GM12892 (cell line): ENCODE data around the gene RASAL3.

Experiments
- POLR2A ChIP-seq: IDR thresholded peaks from 2 replicates; pipeline ENCODE4 v1.6.1; 2011; ENCODE audit warnings: low read depth, low read length, control low read depth
- POLR2AphosphoS5 ChIP-seq: IDR thresholded peaks from 2 replicates; pipeline ENCODE4 v1.6.1; 2011; ENCODE audit warnings: low read depth, low read length, control low read depth
- TAF1 ChIP-seq: IDR thresholded peaks from 2 replicates; pipeline ENCODE4 v1.6.1; 2011; ENCODE audit warnings: low read depth, mild to moderate bottlenecking, control low read depth, low read length, borderline replicate concordance

DNA sequence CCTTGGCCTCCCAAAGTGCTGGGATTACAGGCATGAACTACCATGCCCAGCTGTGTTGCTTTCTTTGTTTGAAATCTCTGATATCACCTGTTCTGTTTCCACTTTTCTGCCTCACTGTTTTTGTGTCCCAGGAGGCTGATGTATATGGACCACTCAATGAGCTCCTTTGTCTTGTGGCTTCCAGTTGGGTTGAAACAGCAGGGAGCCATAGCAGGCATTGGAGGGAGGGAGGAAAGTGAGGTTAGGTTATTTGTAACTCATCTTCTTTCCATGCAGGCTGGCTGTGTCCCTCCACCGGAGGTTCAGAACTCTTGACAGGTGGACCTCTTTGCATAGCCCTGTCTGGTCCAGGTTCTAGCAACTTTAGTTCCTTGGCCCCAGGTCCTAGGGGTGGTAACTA lies 37.9 kb upstream of the RASAL3 start:
- TF ChIP-seq TAF1 (no peak), POLR2A (no peak), POLR2AphosphoS5 (no peak)
